ENCODE measurements around the gene IDH3A.

GRCh38 chr15:78101423-78102105 lies 47.6 kb upstream of the IDH3A start:
- no peak for TF ChIP-seq EZH2phosphoT487 (IDR thresholded peaks at IDR 0.05; ENCODE audit: borderline replicate concordance, low read length)
- no peak for TF ChIP-seq CTCF (IDR thresholded peaks at IDR 0.05; ENCODE audit: low read depth, low read length, poor library complexity, severe bottlenecking)
